Activated CD8-positive, alpha-beta memory T cell treated with anti-CD3 and anti-CD28 coated beads for 1 hour (primary cell): ENCODE data around the gene GRIFIN.
"Not testable (repeated sequence)": the region's sequence is repeated elsewhere in the genome, so short reads cannot be mapped to it uniquely, and the experiment has no call there.

Experiments used
- DNase-seq, 2 donors: peaks; one replicate each; pipeline ENCODE4 v3.0.0-alpha.2; 2020; ENCODE audit warnings: low read depth in 1 of 2; ENCODE audit errors: extremely low read depth in 1 of 2

GRIFIN gene

GRCh38 chr7:2461268-2462026 lies 14.8 kb downstream of the GRIFIN start:
- no peak for DNase-seq

GRCh38 chr7:2460641-2461040 lies 15.6 kb downstream of the GRIFIN start:
- no peak for DNase-seq

DNA sequence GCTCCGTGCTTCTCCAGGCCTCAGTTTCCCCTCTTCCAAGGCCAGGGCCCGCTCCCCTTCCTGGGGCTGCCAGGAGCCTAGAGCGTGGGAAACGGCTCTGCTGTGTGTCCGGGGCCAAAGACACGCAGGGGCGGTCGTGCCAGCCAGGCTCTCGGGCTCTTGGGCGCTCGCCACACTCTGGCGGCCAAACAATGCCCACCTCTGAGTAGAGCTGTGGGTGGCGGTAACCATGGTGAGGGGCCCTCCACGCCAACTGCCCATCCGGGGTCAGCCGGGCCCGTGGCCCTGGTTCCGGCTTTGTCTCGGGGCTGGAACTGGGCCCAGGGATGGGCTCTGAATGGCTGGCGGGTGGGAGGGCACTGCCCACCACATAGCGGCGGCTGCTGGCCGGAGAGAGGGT lies 16.0 kb downstream of the GRIFIN start:
- DNase-seq, result no peak

- DNase-seq, result no peak
Observed at GRCh38 chr7:2459674-2460073, 16.5 kb downstream of the GRIFIN start.

- not testable (repeated sequence) for DNase-seq
Observed at GRCh38 chr7:2453849-2454248, 22.3 kb downstream of the GRIFIN start.

- no peak for DNase-seq
Observed at GRCh38 chr7:2452643-2453270, 23.4 kb downstream of the GRIFIN start.

DNA sequence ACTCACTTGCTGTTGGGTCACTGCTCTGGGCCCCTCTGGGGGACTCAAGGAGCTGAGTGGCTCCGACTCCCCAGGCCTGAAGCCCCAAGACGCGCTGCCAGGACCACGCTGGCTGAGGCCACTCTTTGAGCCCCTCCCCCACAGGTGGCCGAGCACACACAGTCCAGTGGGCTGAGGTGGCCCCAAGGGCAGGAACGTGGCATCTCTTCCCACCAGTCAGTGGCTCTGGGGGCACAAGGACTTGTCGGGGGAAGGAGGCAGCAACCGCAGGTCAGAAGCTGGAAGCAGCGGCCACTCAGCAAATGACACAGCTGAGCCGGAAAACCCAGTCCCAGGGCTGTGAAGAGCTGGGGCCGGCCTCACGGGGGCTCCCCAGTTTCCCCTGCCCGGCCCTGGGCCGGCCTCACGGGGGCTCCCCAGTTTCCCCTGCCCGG lies 24.1 kb downstream of the GRIFIN start:
- DNase-seq, result no peak

- peak; percentile 44 to 70 for DNase-seq
Observed at GRCh38 chr7:2451171-2452073, 24.8 kb downstream of the GRIFIN start.

GRCh38 chr7:2450198-2451107 lies 25.7 kb downstream of the GRIFIN start:
- no peak for DNase-seq

GRCh38 chr7:2446676-2447075 lies 29.5 kb downstream of the GRIFIN start:
- no peak for DNase-seq

DNA sequence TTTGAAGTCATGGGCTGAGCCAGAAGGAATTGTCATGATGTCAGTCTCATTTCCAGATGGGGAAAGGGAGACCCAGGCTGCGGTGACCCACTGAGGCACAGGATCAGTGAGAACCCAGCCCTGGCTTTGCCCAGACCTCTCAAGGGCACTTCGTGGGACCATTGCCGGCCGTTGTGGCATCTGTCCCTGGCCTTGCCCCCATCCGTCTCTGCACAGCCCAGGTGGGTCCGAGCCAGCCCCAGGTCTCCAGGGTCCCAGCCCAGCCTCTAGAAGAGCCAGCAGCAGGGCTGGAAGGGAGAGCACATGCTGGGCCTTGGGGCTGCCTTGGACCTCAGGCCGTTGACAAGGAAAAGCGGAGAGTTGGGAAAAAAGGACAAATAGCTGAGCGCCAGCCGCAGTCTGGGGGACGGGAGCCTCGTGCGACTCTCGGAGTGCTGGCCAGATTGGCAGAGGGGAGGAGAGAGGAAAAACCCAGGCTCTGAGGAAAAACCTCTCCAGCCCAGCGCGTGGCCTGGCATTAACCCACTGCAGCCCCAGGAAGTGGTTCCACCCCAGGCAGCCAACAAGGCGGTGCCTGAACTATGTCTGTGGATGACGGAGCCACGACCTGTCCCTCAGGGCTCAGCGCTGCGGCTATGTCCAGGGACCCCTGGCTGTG lies 30.2 kb downstream of the GRIFIN start:
- DNase-seq, result no peak

DNA sequence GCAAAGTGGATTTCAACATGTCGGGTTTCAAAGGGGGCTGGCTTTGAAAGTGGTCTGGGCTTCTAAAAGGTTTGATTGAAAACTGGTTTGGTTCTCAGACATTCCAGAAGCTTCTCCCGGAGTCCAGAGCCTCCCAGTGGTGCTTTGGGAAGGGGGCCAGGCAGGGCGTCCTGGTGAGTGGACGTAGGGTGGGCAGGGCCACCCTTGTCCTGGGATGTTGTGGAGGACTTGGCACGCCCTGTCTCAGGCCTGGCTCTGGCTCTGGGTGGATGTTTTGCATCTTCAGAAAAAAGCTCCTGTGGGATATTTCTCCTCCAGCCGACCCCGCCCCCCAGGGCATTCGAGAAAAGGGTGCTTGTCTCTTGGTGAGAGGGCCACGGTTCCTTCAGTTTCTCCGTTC lies 31.2 kb downstream of the GRIFIN start:
- no peak for DNase-seq

- DNase-seq, result no peak
Observed at GRCh38 chr7:2444476-2444875, 31.7 kb downstream of the GRIFIN start.

DNA sequence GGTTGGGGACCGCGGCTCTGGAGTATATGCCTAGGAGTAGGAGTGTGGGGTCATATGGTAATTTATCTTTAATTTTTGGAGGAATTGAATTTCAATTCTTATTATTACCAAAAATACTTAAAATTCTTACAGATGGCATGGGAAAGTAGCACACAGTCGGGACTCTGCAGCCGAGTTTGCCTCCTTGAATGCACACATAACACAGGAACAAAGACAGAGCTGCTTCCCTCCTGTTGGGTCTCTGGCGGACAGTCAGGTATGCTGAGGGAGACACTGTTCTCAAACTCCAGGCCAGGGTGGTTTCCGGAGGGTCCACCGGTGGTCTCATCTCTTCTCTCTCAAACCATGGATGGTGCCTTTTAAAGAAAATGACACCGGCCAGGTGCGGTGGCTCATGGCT lies 32.7 kb downstream of the GRIFIN start:
- no peak for DNase-seq

GRCh38 chr7:2441430-2442058 lies 34.7 kb downstream of the GRIFIN start:
- no peak for DNase-seq

DNA sequence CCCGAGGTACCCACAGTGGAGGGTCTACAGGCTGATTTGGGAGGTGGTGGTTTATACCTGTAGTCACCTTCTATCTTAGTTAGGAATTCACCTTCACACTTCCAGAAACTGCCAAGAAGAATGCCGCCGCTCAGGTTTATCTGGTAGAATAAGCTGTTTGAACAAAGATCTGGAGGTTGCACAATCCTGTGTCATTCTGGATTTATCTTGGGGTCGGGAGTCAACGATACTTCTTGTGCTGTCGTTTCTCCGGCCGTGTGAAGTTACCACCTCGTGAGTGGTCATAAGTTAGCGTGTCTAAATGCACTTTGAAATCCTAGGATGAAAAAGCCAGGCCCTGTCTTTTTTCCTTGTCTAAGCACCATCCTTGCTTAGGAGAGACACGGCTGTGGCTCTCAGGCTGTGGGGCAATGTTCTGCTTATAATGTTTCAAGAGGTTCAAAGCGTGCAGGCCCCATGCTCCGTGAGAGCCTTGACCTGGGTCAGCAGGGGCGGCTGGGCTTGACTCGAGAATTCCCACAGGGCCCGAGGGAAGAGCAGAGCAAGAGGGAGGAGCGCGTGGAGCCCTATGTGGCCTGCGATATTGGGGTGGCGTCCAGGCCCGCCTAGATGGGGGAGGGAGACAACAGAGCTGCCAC lies 35.5 kb downstream of the GRIFIN start:
- DNase-seq, result no peak

DNA sequence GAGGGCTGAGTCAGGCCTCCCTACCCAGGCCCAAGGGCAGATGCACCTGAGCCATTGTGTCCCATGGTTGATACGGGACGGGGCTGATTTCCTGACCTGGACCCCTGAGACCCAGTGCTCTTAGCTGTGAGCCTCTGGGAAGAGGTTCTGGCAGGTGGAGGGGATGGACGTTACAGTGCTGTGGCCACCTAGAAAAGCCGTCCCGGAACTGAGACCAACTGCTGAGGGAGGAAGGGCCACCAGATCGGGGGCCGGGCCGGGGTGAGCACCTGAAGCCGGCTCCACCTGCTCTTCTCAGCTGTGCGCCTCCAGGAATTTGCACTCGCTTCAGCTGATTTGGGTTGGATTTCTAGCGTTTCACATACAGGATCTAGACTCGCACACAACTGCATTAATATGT lies 37.4 kb downstream of the GRIFIN start:
- no peak for DNase-seq

DNA sequence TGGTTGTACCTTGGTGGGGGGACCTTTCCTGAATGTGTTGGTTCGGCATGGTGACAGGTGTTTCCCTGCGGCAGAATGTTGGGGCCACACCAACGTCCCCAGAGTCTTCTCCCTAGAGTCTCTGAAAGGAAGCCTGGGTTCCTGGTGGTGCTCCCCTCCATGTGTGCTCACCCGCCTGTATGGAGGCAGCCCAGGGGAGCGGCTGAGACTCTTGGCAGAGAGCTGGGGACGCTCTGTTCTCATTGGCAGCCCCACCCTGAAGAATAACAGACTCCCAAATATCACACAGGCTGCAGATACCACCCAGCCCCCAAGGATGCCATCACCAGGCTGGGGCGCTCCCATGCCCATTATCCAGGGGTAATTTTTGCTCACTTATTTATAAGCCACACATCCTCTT lies 38.0 kb downstream of the GRIFIN start:
- no peak for DNase-seq

DNA sequence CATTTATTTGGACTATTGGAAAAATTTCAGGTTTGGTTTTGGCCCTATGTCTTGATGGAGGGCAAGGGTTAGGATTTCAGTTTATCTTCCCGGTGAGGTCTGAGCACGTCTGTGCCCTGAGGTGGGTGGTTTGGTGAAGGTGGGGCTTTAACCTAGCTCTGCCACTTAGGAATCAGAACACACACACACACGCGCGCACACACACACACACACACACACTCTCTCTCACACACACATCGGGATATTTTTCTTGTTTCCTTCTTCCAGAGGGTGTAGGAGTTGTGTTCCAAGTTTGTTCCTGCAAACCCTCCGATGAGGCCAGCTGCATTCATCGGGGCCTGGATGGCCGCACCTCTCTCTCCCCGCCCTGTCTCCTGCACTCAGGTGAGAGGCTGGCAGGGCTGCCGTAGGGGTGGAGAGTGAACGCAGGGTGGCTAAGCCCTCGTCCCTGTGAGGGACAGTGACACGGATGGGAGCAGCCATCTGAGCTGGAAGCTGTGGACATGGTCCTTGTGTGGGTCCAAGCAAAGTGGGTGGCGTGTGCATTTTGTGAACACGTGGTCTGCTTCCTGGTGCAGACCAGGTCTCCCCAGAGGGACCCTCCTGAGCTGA lies 38.6 kb downstream of the GRIFIN start:
- no peak for DNase-seq
